8988T (cell line): ENCODE data around the gene TRPM3.
"Not testable (repeated sequence)": the region's sequence is repeated elsewhere in the genome, so short reads cannot be mapped to it uniquely, and the experiment has no call there.

Experiments
- DNase-seq: peaks from one replicate; pipeline ENCODE4 v3.0.0; 2011

TRPM3 gene

DNA sequence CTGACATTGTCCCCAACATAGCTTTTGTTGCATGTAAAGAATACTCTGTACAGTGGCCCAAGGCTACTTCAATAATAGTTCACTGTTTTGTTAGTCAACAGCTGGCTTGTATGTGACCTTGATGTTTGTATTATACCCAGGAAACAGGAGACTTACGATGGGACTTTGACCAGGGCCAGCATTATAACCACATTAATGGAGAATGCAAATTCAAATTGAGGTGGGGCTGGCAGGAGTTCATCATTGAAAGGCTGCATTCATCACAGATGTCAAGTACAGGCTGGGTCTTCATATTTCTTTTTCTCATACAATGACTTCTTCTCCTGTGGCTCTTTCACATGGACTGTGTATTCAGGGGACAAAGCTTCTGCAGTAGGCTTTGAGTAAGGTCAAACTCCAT, 414.6 kb downstream of the TRPM3 start:
- DNase-seq, result not testable (repeated sequence)

DNA sequence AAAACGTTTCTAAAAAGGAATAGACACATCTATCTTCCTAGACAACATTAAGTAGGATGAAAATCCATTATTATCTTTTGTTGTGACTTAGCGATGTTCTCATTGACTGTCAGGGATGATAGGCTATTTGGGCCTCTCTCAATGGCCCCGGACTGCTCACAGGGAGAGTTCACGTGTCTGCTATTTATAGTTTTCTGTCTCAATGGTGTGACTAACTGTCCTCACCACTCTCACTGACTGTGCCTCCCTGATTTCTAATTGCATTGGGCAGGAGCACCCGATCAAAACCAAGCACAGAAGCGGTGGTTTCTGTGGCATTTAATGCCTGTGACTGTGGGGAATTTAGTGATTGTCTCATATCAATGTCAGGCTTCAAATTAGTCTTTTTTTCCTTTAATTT, 420.3 kb downstream of the TRPM3 start:
- DNase-seq, result no peak

DNA sequence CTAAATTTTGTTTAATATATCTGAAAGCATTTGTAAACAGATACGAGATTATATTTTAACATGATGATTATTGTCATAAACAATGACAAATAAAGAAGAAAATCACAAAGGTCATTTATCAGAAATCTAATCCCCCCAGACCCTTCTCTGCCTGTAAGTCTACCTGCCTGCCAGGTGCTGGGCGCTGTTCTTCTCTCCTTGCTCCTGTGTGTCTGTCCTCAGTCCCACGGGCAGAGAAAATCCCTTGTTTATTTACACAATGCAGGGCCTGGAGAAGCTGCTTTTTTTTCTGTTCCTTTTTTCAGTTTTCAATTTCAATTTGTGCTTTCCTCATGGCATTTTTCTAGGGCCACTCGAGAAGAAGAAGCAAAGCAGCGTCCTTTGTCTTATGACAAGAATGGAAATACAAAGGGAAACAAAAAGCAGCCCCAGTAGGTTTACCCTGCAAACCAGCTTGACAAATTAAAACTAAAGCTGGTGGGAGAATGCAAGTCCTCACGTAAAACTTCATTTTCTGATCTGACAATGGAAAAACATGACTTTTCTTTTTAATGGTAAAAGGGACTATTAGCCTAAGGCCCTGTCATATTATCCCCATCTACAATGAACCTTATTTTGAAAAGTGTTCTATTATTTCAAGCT, 424.6 kb downstream of the TRPM3 start:
- no peak for DNase-seq

DNA sequence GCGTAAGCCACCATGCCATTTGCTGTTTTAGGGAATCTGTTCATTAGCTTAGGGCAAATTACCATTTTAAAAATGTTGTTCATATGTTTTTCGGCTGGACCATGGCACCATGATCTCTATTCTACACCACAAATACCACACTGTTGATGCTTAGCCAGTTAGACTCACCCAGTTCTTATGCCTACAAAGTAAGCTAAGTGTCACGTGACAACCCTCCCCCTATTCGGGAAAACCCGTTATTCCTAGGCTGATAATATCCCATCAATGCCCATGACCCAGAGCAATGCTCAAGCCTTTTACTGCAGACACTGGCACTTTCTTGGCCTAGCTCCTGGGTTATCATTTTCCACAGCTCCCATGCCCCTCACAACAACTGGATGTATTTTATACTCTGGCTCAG, 426.7 kb downstream of the TRPM3 start:
- DNase-seq, result no peak

DNA sequence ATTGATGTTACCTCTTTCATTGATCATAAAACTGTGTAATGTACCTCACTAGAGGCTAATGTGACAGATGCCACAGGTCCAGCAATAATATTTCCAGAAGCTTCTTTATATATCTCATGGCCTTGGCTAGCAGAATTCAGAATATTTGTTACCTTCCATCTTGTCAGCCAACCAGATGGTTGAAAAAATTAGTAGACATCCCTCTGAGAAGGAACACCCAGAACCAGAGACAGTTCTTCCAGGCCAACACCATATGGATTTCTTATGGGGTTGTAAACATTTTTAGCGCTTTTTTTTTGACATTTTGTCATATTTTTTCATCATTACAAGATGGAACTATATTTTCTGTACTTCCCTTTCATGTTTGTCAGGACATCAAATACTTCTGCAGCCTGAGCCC, 428.2 kb downstream of the TRPM3 start:
- DNase-seq, result no peak

DNA sequence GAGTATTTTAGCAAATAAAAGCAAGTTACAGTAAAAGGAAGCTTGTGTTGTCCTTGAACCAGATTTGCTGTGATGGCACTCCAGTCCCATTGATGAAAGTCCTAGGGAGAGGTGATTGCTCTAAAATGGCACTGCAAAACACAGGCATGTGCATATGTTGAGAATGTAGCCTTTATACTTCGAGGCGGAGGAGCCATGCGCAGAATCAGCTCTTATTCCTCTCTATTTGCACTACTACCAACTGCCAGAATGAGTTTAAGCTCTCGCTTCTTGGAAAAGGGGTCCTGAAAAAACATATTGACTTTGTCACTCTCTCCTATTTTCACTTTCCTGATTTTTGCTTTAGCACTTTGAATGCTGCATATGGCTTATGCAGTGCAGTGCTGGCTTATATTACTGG, 429.0 kb downstream of the TRPM3 start:
- no peak for DNase-seq

DNA sequence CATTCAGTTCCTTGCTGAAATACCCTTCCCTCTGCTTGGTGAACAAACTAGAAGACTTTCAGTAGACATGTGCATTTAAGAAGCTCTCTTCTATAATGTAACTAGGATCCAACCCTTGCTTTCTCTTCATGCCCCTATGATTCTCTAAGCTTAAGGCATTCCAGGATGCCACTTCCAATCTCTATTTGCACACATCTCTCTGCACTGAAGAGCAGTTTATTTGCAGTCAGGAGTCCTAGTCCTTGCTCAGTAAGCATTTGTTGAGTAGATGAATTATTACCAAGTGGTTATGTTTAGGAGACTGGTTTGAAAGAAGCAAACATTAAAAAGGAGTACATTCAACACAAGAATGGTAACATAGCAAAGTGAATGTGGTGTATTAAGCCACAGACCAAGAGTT, 432.7 kb downstream of the TRPM3 start:
- no peak for DNase-seq

DNA sequence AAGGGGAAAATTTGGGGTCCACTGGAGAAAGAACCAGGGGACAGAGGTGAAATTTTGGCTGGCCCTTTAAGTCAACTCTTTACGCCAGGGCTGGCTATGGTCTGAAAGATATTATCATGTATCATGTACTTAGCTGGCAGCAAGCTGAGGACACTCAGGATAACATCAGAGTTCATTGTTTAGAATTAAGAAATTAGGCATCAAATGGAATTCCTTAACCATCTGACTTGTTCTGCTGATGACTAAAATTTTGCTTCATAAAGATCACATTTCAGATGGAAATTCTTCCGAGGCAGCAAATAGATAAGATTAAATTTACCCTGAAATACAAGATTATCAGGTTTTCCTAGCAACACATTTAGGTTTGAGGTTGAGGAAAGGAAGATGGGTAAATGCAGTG, 437.6 kb downstream of the TRPM3 start:
- DNase-seq, result no peak

DNA sequence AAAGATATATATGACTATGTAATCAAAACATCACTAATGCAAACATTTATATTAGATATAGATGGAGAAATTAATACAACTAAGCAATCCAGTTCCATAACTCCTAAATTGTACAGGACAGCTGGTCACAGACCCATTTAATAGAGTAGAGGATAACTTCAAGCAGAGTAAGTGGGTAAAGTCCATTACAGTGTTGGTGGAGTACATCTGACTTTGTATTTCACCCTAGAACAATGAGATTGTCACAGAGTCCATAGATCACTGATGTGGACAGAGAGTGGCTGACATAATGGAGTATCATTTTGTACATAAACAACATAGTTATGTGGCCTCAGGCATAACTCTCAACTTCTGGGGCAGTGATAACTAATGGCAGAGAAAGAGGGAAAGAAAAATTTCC, 439.1 kb downstream of the TRPM3 start:
- no peak for DNase-seq

DNA sequence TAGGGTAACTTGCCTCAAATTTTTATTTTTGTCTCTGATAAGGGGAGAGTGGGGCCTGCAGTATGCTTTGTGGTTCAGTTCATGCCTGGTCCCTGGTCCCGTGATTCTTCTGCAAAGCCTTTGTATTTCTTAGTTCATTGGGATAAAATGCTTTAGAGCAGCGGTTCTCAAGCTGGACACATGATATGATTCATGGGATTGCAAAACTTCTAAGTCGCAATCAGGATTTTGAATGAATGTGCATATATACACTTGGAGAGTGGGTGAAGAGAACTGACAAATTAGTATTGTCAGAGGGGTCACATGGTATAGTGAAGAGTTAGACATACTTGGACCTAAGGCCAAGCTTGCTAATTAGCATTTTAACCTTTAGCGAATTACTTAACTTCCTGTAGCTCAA, 441.6 kb downstream of the TRPM3 start:
- DNase-seq, result no peak

DNA sequence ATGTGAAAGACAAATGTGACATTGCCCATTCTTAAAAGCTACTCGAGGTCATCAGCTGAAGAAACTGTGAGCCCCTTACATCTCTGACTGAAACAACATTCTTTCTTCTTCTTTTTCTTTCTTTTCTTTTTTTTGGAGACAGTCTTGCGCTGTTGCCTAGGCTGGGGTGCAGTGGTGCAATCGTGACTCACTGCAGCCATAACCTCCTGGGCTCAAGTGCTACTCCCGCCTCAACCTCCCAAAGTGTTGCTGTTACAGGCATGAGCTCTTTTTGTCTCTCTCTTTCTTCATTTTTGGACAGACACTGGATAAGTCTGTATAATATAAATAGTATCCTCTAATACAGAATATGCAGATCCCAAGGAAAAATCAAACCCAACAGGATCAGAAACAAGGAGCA, 443.3 kb downstream of the TRPM3 start:
- DNase-seq, result no peak

DNA sequence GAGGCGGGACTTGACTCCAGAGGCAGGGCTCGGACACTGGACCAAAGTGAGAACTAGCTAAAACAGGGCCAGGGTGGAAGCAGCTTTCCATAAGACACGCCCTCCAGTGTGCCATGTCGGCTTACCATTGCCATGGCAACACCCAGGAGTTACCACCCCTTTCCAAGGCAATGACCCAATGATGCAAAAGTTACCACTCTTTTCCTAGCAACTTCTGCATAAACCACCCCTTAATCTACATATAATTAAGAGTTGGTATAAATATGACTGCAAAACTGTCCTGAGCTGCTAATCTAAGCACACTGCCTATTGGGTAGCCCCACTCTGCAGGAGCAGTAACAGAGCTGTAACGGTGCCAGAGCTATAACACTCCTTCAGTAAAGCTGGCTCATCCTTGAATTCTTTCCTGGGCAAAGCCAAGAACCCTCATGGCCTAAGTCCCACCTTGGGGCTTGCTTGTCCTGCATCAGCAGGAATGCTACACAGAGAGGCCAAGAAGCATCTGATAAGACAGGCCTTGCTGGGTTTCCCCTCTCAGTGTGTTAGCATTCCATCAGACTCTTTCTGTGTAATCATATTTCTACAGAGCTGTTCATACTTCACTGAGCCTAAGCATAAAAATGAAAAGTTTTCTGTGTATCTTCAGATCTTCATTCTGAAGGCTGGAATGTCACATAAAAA, 444.2 kb downstream of the TRPM3 start:
- no peak for DNase-seq

DNA sequence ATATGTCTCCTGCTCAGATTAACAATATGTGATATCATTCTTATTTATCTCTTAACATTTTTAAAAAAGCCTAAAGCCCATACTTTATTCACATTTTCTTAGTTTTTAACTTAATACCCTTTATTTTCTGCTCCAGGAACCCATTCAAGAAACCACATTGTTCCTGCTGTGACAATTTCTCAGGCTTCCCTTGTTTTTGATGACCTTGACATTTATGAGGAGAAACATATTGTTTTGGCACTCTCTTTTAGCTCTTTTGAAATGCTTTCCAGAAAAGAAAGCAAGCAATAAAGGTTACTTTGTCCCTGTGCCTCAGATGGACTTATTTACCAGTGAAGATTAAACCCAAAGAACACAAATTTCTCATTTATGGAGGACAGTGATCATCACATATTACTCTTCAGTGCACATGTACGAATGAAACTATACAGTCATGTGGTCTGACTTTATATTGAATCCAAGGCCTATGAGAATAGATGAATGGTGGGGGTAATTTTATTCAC, 445.5 kb downstream of the TRPM3 start:
- no peak for DNase-seq

DNA sequence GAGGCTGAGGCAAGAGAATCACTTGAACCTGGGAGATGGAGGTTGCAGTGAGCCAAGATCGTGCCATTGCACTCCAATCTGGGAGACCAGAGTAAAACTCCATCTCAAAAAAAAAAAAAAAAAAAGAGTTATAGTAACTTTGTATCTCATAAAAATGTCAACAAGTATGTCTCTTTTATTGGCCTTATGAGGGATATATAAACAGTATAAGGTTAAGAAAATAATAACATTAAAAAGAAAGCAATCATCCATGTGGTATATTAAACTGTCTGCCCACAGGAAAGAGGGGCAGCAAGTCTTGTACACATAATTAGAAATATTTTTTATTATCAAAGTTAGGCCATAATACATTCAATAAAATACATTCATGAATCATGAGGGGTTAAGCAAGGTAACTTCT, 447.6 kb downstream of the TRPM3 start:
- DNase-seq, result no peak

DNA sequence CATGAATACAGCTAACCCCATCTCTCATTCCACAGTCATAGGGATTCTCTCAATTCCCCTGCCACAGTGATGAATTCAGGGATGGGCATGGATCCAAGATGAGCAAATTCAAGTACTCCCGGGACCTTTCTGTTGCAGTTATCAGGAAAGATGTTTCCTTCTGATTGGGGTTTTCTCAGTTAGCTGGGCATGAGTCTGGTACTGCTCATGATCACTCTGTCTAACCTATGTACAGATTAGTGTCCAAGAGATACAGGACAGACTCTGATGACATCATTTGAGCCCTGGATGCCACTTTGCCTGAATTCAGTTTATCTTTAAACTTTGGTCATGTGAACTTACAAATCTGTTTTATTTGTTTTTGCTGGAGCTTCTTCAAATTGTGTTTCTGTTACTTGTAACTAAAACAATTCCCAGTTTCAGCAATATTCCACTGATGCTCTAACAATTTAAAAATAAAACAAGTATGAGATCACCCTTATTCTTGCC, 449.2 kb downstream of the TRPM3 start:
- DNase-seq, result no peak

DNA sequence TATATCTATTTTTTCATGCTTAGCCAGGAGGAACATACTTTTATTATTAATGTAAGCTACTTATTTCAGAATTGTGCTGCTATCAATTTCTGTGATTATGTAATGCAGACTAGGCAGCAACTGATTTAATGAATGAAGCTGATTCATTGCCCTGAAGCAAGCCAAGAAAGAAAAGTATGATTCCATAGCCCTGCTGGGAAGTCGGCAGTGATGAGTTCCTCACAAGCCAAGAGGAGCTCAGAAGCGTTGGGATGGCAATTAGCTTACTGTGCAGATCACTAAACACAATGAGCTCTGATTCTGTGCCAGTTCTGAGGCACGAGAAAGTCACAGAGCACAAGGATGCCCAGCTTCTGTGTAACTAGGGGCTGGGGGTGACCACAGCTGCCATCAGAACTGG, 452.7 kb downstream of the TRPM3 start:
- no peak for DNase-seq

DNA sequence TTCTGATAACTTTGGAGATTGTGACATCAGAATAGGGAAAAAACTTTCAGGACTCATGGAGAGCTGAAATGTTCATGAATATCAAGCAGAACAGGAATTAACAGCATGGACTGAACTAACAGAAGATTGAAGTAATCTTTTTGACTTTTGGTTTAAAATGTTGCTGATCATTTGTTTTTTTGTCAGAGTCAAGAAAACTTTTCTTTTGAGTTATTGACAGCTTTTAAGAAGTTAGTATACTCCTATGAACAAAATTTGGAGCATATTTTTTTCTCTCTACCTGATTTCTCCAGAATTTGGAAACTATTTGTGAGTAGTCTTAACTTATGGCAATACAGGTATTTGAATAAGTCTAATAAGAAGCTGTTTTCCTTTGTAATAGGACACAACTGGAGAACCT, 462.7 kb downstream of the TRPM3 start:
- DNase-seq, result no peak

DNA sequence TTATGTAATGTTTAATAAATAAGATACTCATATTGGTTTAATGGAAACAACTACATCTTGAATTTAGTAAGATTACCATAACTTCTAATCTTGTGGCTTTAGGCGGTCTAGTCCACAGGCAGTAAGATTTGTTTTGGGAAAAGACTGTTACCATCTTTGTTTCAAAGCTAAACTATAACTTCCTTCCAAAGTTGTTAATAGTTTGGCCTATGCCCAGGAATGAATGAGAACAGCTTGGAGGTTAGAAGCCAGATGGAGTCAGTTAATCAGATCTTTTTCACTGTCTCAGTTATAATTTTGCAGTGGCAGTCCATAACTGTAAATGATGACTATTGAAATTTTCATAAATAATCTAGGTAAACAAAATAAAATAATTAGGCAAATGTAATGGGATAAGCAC, 465.1 kb downstream of the TRPM3 start:
- DNase-seq, result no peak

DNA sequence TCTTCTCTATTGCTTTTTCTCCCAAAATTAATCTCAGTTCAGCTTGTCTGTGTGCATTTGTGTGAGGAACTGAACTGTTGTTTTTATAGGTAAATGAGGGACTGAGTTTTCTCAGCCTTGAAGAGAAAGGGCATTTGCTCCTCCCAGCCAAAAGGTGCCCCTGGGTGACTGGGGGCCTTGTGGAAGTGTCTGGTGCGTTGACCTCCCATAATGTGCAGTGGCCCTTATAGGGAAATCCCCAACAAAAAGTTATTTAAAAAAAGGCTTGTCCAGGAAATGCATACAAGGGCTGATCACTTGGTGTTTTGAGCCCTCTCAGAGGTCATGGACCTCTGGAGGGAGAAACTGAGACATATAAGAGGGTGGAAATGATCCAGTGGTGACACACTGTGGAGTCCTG, 467.3 kb downstream of the TRPM3 start:
- no peak for DNase-seq

DNA sequence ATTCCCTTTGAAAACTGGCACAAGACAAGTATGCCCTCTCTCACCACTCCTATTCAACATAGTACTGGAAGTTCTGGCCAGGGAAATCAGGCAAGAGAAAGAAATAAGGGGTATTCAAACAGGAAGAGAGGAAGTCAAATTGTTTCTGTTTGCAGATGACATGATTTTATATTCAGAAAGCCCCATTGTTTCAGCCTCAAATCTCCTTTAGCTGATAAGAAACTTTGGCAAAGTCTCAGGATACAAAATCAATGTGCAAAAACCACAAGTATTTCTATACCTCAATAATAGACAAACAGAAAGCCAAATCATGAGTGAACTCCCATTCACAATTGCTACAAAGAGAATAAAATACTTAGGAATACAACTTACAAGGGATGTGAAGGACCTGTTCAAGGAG, 476.8 kb downstream of the TRPM3 start:
- not testable (repeated sequence) for DNase-seq

DNA sequence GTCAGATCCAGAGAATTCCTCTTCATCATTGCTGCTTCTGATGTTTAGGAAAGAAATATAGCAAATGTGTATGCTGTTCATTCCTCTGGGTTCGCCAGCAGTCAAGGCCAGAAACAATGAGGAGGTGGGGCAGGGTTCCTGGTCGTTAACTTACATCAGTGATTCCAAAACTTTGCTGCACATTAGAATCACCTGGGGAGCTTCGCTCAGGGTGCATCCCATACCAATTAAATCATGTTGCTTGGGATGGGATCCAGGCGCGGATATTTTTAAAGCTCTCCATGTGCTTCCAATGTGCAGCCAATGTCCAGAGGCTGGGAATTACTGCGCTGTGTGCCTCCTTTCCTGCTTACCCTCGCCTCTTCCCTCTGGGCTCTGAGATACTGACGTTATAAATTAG, 479.1 kb downstream of the TRPM3 start:
- no peak for DNase-seq

DNA sequence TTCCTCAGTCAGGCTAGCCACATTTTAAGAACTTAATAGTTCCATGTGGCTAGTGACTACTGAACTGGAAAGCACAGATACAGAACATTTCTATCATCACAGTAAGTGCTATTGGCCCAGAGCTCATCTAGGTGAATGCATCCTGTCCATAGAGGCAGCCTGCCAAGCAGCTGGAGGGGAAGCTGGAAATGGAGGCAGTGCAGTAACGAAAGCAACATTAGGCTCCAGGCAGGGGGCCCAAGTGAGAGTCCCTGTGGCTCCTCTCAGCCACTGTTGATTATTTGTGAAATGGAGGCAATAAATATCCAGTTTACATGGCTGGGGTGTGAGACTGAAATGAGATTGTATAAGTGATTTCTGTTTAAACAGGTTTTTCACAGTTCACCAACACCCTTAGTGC, 479.8 kb downstream of the TRPM3 start:
- DNase-seq, result no peak

DNA sequence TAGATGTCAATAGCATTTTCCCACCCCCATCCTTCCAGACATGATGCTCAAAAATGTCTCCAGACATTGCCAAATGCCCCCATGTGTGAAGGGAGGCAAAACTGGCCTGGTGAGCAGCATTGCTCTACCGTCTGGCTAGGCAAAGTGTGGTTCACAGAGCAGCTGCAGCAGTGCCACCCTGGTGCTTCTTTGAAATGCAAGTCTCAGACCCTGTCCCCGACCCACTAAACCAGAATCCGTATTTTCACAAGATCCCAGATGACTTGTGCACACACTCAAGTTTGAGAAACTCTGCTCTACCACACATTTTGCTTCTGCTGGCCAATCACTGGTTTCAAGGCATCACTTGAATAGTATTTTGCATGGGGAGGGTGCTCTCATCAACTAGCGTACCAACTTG, 480.4 kb downstream of the TRPM3 start:
- no peak for DNase-seq

DNA sequence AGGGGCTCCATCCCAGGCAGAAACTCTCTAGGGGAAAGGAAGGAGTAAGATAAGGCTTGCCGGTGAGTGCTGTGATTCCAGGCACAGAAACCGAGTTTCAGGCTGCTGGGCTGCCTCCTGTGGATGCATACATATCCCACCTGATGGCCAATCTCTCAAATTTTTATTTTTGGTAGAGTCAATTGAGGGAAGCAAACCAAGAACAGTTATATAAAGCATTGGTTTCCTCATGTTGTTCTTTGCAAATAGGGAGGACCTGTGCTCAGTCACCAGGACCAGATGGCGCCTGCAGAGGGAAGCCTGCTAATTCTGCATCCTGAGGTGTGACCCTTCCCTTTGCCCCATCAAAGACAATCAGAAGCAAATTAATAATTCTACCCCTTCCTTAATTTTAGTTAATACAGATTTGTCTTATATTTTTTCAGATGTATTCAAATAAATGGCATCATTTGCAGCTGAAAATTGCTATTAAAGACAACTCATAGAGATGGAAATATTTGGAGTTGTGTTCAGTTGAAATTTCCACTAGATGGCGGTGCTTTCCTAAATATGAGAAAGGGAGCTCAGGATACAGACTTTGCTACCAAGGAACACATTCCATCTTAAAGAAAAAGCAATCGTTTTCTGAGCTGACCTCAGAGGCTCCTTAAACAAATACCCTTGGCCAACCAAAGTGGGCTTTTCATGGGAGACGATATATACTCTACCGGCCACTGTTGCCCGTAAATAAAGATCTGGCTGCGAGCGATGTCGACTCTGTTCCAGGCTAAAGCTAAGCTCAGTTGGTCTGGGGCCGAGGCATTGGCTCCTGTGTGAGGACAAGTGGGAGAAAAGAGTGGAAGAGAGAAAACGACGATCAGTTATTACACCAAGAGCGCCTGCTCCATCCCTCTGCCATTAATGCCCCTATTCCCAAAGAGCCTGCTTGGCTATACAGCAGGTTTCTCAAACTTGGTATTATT, 481.3 kb downstream of the TRPM3 start:
- no peak for DNase-seq
